Lung (tissue), 12 donors: ENCODE data around the gene RPS6KA2. TPM values are rescaled to one million over a fixed set of nuclear protein-coding genes. Genes with fewer than 3 reads are reported as not detected.
A peak's percentile ranks its signal among the peaks of the same experiment; 100 is the strongest.

ENCODE experiments used
- ATAC-seq: fragments of 200-7000 bp; cut with Tn5 transposase; one replicate; pipeline ENCODE4 v1.9.1; 2020; ENCODE audit warnings: moderate number of reproducible peaks; ENCODE audit not compliant: insufficient read depth, low FRiP score
- DNase-seq, 3 donors: peaks; one replicate each; pipeline ENCODE4 v3.0.0-alpha.2; 2013 to 2017
- H3K27ac ChIP-seq, 2 donors: one replicate each; pipeline ENCODE4 v1.5.1; 2013; ENCODE audit warnings: mild to moderate bottlenecking in 2 of 2, moderate library complexity in 2 of 2, control low read depth in 1 of 2, inconsistent platforms in 1 of 2, low read depth in 1 of 2, low read length in 1 of 2
- H3K27me3 ChIP-seq, 3 donors: one replicate each; pipeline ENCODE4 v1.5.1; 2013; ENCODE audit warnings: low read length in 2 of 3; ENCODE audit not compliant: control insufficient read depth in 3 of 3, insufficient read depth in 3 of 3
- H3K36me3 ChIP-seq, 4 donors: one replicate each; pipeline ENCODE4 v1.5.1; 2013; ENCODE audit warnings: low read length in 4 of 4, mild to moderate bottlenecking in 1 of 4, moderate library complexity in 1 of 4; ENCODE audit not compliant: control insufficient read depth in 4 of 4, insufficient read depth in 4 of 4
- H3K4me1 ChIP-seq, 5 donors: one replicate each; pipeline ENCODE4 v1.5.1; 2013; ENCODE audit warnings: low read length in 5 of 5, mild to moderate bottlenecking in 2 of 5, moderate library complexity in 1 of 5; ENCODE audit not compliant: control insufficient read depth in 5 of 5, insufficient read depth in 5 of 5
- H3K4me3 ChIP-seq: one replicate; pipeline ENCODE4 v1.5.1; 2013; ENCODE audit warnings: mild to moderate bottlenecking, control low read depth, moderate library complexity
- H3K9ac ChIP-seq, 2 donors: one replicate each; pipeline ENCODE4 v1.5.1; 2013; ENCODE audit warnings: low read length in 2 of 2, control low read depth in 1 of 2; ENCODE audit not compliant: insufficient read depth in 1 of 2
- H3K9me3 ChIP-seq, 4 donors: one replicate each; pipeline ENCODE4 v1.5.1; 2013; ENCODE audit warnings: low read length in 3 of 4, mild to moderate bottlenecking in 1 of 4, moderate library complexity in 1 of 4; ENCODE audit not compliant: control insufficient read depth in 4 of 4, insufficient read depth in 3 of 4
- WGBS, 2 donors: extraction: QIAGEN DNeasy Blood & Tissue Kit; methylation state at CpG; one replicate each; pipeline ENCODE4 v1.1.7; 2013; 5-methylcytosine and 5-hydroxymethylcytosine counted together
- polyA plus RNA-seq, 2 donors: library from polyadenylated mRNA; stranded (reverse); fragments of 200-250 nt; gene quantifications; one replicate each; pipeline ENCODE4 v1.2.1, GENCODE V29; 2013
- total RNA-seq, 2 donors: library from RNA; depleted of rRNA in 1 of 2; stranded (reverse); fragments of >200 nt in 1 of 2; gene quantifications; one replicate each; pipeline ENCODE4 v1.2.1, GENCODE V29; 2014 to 2021
- TF ChIP-seq, protein P1 (sequence below): IDR thresholded peaks from 2 replicates; pipeline ENCODE4 v1.5.1; 2012; ENCODE audit warnings: mild to moderate bottlenecking; ENCODE audit errors: control extremely low read depth, extremely low read depth
- donor health status: control.
- donor health status: control.
- donor health status: Bipolar disorder and iron deficiency.
- donor health status: healthy.
- donor health status: DM: yes; HTN: yes; CAD: no.

Gene RPS6KA2
- total and polyA plus RNA-seq, 4 donors: 61.9 to 185 (median 105) TPM

DNA sequence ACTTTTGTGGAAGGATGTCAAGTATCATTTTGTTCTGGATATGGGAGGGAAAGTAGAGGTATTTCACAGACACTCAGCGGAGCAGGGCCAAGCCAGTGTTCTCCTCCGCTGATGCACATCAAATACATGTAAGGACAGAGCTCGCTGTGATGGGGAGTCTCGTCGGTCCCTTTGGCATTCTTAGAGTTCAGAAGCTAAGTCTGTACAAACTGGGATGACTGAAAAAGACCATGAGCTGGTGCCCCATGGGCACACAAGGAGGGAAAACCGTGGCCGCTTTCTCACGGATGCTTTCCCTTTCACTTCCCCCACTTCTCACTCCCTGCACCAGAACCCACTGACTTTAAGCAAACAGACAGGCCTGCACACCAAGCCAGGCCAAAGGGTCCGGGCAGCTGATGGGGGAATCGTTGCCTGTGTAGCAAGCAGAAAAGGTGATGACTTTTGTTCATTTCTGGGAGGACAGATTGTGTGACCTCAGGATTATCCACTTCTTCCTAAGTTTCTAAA is 216.6 kb downstream of the RPS6KA2 start:
- Histone ChIP-seq H3K4me1 (peaks cover 0 to 4% (median 3%) of the 10 kb centered on the region in 5 donors), H3K4me3 (no peak overlapping the region), H3K9ac (no peak overlapping the region), H3K9me3 (no peaks in the 10 kb centered on the region), H3K27me3 (no peaks in the 10 kb centered on the region), H3K27ac (no peak overlapping the region), H3K36me3 (peaks cover 0 to 33% (median 4%) of the 10 kb centered on the region in 4 donors)
- TF ChIP-seq, protein P1, sequence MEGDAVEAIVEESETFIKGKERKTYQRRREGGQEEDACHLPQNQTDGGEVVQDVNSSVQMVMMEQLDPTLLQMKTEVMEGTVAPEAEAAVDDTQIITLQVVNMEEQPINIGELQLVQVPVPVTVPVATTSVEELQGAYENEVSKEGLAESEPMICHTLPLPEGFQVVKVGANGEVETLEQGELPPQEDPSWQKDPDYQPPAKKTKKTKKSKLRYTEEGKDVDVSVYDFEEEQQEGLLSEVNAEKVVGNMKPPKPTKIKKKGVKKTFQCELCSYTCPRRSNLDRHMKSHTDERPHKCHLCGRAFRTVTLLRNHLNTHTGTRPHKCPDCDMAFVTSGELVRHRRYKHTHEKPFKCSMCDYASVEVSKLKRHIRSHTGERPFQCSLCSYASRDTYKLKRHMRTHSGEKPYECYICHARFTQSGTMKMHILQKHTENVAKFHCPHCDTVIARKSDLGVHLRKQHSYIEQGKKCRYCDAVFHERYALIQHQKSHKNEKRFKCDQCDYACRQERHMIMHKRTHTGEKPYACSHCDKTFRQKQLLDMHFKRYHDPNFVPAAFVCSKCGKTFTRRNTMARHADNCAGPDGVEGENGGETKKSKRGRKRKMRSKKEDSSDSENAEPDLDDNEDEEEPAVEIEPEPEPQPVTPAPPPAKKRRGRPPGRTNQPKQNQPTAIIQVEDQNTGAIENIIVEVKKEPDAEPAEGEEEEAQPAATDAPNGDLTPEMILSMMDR: no peak
- DNase-seq (no peak), ATAC-seq (no peak)
- WGBS, 2 donors: 85 to 89% methylated on average over 10 of the region's 10 CpGs

DNA sequence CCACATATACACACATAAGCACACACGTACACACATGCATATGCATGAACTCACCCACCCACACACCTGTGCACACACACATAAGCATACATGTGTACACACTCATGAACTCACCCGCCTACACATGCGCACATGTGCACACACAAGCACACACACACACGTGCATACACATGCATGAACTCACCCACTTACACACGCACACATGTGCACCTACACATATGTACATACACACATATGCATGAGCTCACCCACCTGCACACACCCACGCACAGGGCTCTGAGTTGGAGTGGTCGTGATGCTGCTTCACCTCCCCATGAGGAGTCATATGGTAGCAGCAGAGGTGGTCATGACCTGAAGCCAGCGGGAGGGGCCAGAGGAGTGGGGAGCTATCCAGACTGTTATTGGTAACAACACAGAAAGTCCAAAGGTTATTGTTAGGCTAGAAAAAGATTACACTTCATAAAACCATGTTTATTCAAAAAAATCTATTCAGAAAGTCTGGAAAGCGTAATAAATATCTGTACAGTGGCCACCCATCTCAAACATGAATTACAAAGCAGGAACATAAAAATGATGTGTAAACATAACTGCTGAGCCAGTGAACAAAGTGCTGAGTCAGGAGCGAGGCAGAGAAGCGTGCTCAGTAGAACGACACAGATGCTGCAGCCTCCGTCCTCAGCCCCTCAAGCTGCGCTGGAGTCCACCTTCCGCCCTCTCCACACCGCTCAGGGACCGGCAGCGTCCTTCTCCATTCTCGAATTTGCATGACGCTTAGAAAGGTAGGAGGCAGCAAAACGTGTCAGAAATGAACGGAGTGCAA is 217.9 kb downstream of the RPS6KA2 start:
- Histone ChIP-seq H3K36me3 (peaks cover 0 to 31% (median 4%) of the 10 kb centered on the region in 4 donors), H3K9ac (no peak overlapping the region), H3K4me3 (no peak overlapping the region), H3K27ac (no peak overlapping the region), H3K4me1 (peaks cover 0 to 4% (median 3%) of the 10 kb centered on the region in 5 donors), H3K9me3 (no peaks in the 10 kb centered on the region), H3K27me3 (no peaks in the 10 kb centered on the region)
- 65 to 79% methylated on average over 22 of the region's 22 CpGs for WGBS, 2 donors
- TF ChIP-seq, protein P1: no peak
- DNase-seq (peak in 2 of 3 donors; percentile 42 to 69), ATAC-seq (no peak)

- TF ChIP-seq, protein P1: no peak
- no peaks in the 10 kb centered on the region for H3K27me3 ChIP-seq
- H3K9me3 ChIP-seq: no peaks in the 10 kb centered on the region
- DNase-seq: no peak
- H3K36me3 ChIP-seq: peaks cover 0 to 5% (median 0%) of the 10 kb centered on the region in 4 donors
- H3K4me1 ChIP-seq: peaks cover 0 to 4% (median 3%) of the 10 kb centered on the region in 5 donors
- no peak for ATAC-seq
- no peak overlapping the region for H3K9ac ChIP-seq
- no peak overlapping the region for H3K4me3 ChIP-seq
- H3K27ac ChIP-seq: no peak overlapping the region
- WGBS, 2 donors: 82 to 89% methylated on average over 12 of the region's 12 CpGs
These were observed 220.9 kb downstream of the RPS6KA2 start for GRCh38 chr6:166406197-166406596.
